LNCaP clone FGC (cell line): ENCODE data around the gene CDC42.

Source experiments
- DNase-seq: peaks from one replicate; pipeline ENCODE4 v3.0.0-alpha.2; 2011; ENCODE audit warnings: low read depth
- H3K4me3 ChIP-seq: 2 replicates; pipeline ENCODE4 v1.5.1; 2011; ENCODE audit warnings: mild to moderate bottlenecking, low read depth, low read length, control low read depth
- CTCF ChIP-seq: IDR thresholded peaks from 2 replicates; pipeline ENCODE4 v1.5.1; 2012; ENCODE audit warnings: mild to moderate bottlenecking; ENCODE audit not compliant: control insufficient read depth, insufficient read depth; ENCODE audit errors: extremely low read depth

Gene CDC42

GRCh38 chr1:22111620-22112019 lies 59.1 kb downstream of the CDC42 start:
- DNase-seq: no peak
- no peak for TF ChIP-seq CTCF
- H3K4me3 ChIP-seq: no peak overlapping the region

GRCh38 chr1:22112554-22112953 lies 60.0 kb downstream of the CDC42 start:
- no peak for TF ChIP-seq CTCF
- no peak for DNase-seq

GRCh38 chr1:22114083-22115012 lies 61.8 kb downstream of the CDC42 start:
- TF ChIP-seq CTCF: no peak
- no peak overlapping the region for H3K4me3 ChIP-seq
- no peak for DNase-seq

More at GRCh38 chr1:22112554-22112953, 60.0 kb downstream of the CDC42 start:
- no peak overlapping the region for H3K4me3 ChIP-seq

GRCh38 chr1:22115286-22115685 lies 62.8 kb downstream of the CDC42 start:
- H3K4me3 ChIP-seq: no peak overlapping the region
- TF ChIP-seq CTCF: no peak
- no peak for DNase-seq

GRCh38 chr1:22117238-22117637 lies 64.7 kb downstream of the CDC42 start:
- no peak for DNase-seq
- H3K4me3 ChIP-seq: no peak overlapping the region
- TF ChIP-seq CTCF: no peak

- TF ChIP-seq CTCF: no peak
- DNase-seq: no peak
- H3K4me3 ChIP-seq: no peak overlapping the region
Measured at GRCh38 chr1:22117851-22118250, 65.3 kb downstream of the CDC42 start.

- TF ChIP-seq CTCF: no peak
- no peak for DNase-seq
- no peak overlapping the region for H3K4me3 ChIP-seq
Measured at GRCh38 chr1:22118291-22118992, 65.9 kb downstream of the CDC42 start.
